Ascending aorta (tissue), 2 donors: Measurements from ENCODE around the gene ZNF292. TPM values are rescaled to one million over a fixed set of nuclear protein-coding genes. Genes with fewer than 3 reads are reported as not detected.
"Not testable (repeated sequence)": the region's sequence is repeated elsewhere in the genome, so short reads cannot be mapped to it uniquely, and the experiment has no call there.

ENCODE experiments used
- DNase-seq, 2 donors: peaks; one replicate each; pipeline ENCODE4 v3.0.0-alpha.2; 2019; ENCODE audit warnings: low spot score in 2 of 2
- H3K27ac ChIP-seq, 2 donors: fragments of 200-600 bp; sonication (generic); one replicate each; pipeline ENCODE4 v1.5.1; 2016 to 2017; ENCODE audit warnings: mild to moderate bottlenecking in 1 of 2
- H3K27me3 ChIP-seq: fragments of 200-600 bp; sonication (generic); one replicate; pipeline ENCODE4 v1.5.1; 2017
- H3K36me3 ChIP-seq, 2 donors: fragments of 200-600 bp; sonication (generic); one replicate each; pipeline ENCODE4 v1.5.1; 2016
- H3K4me1 ChIP-seq, 2 donors: fragments of 200-600 bp; sonication (generic); one replicate each; pipeline ENCODE4 v1.5.1; 2016 to 2017; ENCODE audit warnings: mild to moderate bottlenecking in 1 of 2
- H3K4me3 ChIP-seq, 2 donors: fragments of 200-600 bp; sonication (generic); one replicate each; pipeline ENCODE4 v1.5.1; 2016 to 2017; ENCODE audit warnings: mild to moderate bottlenecking in 1 of 2
- H3K9me3 ChIP-seq, 2 donors: fragments of 200-600 bp; sonication (generic); one replicate each; pipeline ENCODE4 v1.5.1; 2016
- CTCF ChIP-seq, 3 experiments: fragments of 200-600 bp in 2 of 3; fragments of 450-650 bp in 1 of 3; sonication (generic) in 2 of 3; IDR thresholded peaks; one replicate each; pipeline ENCODE4 v1.5.1; 2016 to 2019; ENCODE audit warnings: antibody characterized with exemption in 3 of 3, mild to moderate bottlenecking in 1 of 3, moderate library complexity in 1 of 3
- intact Hi-C: fragments of 100-400 bp; cut with DNase I; formaldehyde crosslinking; loops from one replicate; pipeline ENCODE4 v1.15.1; 2023
- total RNA-seq: library from RNA; depleted of rRNA; stranded (reverse); fragments of >200 nt; gene quantifications from one replicate; pipeline ENCODE4 v1.1.0, GENCODE V29; 2016

The ZNF292 gene
- total RNA-seq, 1 donor from 2014 or later, result 19.1 TPM

DNA sequence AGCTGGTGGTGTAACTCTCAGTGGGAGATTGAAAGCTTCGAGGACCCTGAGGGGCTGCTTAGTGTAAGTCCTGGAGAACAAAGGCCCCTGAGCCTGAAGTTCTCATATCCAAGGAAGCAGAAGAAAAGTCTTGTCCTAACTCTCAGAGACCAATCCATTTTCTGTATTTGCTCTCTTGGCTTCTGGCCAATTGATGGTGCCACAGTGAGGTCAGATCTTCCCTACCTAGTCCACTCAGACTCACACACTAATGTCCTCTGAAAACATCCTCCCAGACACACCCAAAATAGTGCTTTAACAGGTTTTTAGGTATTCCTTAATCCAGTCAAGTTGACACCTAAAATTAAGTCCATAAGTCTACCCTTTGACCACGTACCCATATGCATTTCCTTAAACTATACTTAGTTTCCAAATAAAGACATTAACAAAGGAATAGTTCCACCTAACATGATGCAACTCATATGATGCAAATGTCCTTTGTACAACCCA lies 29.4 kb downstream of the ZNF292 start:
- no peak overlapping the region for H3K4me3 ChIP-seq
- peaks cover 0 to 7% of the 10 kb centered on the region in 2 donors for H3K36me3 ChIP-seq
- no peak for TF ChIP-seq CTCF (IDR thresholded peaks at IDR 0.05)

GRCh38 chr6:87196275-87196842 lies 41.0 kb downstream of the ZNF292 start:
- intact Hi-C loops, result no loop called here
- TF ChIP-seq CTCF (IDR thresholded peaks at IDR 0.05), result no peak
- Histone ChIP-seq H3K27ac (no peak overlapping the region), H3K4me3 (no peak overlapping the region), H3K36me3 (no peaks in the 10 kb centered on the region), H3K9me3 (no peaks in the 10 kb centered on the region), H3K27me3 (no peaks in the 10 kb centered on the region), H3K4me1 (no peaks in the 10 kb centered on the region)
- no peak for DNase-seq

More for the DNA sequence above, 29.4 kb downstream of the ZNF292 start:
- Histone ChIP-seq H3K4me1 (no peaks in the 10 kb centered on the region), H3K9me3 (no peaks in the 10 kb centered on the region), H3K27ac (no peak overlapping the region), H3K27me3 (no peaks in the 10 kb centered on the region)
- intact Hi-C loops, result no loop called here
- DNase-seq, result no peak

DNA sequence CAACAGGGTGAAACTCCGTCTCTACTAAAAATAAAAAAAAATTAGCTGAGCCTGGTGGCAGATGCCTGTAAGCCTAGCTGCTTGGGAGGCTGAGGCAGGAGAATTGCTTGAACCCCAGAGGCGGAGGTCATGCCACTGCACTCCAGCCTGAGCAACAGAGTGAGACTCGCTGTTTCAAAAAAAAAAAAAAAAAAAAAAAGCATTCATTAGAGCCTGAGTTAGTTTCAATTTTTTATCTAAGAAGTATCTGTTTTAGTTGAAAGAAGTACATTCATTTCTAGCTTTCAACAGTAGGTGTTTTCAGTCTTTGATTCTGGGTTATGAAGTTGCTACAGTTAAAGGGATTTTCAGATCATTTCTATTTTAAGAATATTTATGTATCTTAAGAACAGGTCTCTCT lies 42.2 kb downstream of the ZNF292 start:
- Histone ChIP-seq H3K27me3 (no peaks in the 10 kb centered on the region), H3K4me3 (no peak overlapping the region), H3K36me3 (no peaks in the 10 kb centered on the region), H3K27ac (no peak overlapping the region), H3K9me3 (no peaks in the 10 kb centered on the region), H3K4me1 (no peaks in the 10 kb centered on the region)
- DNase-seq, result no peak
- intact Hi-C loops, result no loop called here
- no peak for TF ChIP-seq CTCF (IDR thresholded peaks at IDR 0.05)

DNA sequence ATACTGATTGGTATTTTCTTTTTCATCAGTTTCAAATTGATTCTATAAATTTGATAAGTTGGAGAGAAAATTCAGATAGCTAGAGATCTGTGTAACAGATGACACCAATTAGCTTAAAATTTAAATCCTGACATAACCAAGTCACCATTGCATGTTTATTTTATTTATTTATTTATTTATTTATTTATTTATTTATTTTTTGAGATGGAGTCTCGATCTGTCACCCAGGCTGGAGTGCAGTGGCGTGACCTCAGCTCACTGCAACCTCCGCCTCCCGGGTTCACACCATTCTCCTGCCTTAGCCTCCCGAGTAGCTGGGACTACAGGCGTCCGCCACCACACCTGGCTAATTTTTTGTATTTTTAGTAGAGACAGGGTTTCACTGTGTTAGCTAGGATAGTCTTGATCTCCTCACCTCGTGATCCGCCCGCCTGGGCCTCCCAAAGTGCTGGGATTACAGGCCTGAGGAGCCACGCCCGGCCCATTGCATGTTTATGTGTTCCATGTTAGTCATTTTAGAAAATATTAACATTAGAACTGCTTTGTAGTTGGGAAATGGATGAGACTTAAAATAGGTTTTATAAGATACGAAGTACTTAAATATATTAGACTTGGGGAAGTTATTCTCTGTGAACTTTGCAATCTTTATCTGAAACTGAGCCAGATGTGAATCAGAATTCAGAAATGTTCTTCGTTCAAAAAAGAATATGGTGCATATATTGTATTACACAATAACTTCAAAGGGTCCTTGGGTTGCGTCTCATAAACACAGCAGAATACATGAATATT lies 42.9 kb downstream of the ZNF292 start:
- H3K27me3 ChIP-seq, H3K4me3 ChIP-seq, H3K4me1 ChIP-seq, H3K36me3 ChIP-seq, DNase-seq, H3K27ac ChIP-seq, H3K9me3 ChIP-seq, intact Hi-C loops: not testable (repeated sequence)

GRCh38 chr6:87199787-87200186 lies 44.4 kb downstream of the ZNF292 start:
- Histone ChIP-seq H3K27me3 (no peaks in the 10 kb centered on the region), H3K27ac (no peak overlapping the region), H3K4me3 (no peak overlapping the region), H3K36me3 (no peaks in the 10 kb centered on the region), H3K4me1 (no peaks in the 10 kb centered on the region), H3K9me3 (no peaks in the 10 kb centered on the region)
- DNase-seq, result no peak
- intact Hi-C loops, result no loop called here
- no peak for TF ChIP-seq CTCF (IDR thresholded peaks at IDR 0.05)

DNA sequence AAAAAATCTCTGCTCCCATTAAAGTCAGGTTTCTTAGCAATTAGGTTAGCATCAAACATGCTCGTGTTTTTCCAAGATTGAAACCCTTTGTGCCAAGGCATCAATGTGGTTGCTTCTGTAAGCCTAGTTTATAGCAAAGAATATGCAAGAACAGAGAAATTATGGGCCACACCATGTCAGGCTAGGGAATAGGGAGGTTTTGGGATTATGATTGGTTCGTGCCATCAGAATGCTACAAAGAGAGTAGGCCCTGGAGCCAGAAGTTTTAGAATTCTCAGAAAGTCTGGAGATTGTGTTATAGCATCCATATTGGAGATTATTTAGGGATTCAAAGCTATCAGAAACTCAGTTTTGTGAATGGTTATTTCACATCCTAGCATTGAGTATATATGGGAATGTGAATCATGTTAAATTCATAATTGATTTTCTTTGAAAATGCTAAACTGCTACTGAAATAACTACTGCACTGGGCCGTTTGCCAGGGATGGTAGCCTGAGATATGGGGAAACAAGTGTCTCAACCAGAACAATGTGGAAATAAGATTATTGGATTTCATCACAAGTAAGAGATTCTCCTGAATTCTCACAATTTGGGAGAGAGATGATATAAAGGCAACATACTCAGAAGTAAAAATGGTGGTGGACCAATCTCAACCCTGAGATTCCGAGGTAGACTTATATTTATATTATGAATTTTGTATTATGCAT lies 45.3 kb downstream of the ZNF292 start:
- H3K27ac ChIP-seq, result no peak overlapping the region
- no peaks in the 10 kb centered on the region for H3K36me3 ChIP-seq
- no peaks in the 10 kb centered on the region for H3K9me3 ChIP-seq
- no peak for DNase-seq
- H3K4me1 ChIP-seq, result no peaks in the 10 kb centered on the region
- TF ChIP-seq CTCF (IDR thresholded peaks at IDR 0.05), result no peak
- H3K4me3 ChIP-seq, result no peak overlapping the region
- intact Hi-C loops, result no loop called here
- H3K27me3 ChIP-seq, result no peaks in the 10 kb centered on the region
